Thyroid gland (tissue), 4 donors: ENCODE measurements around the gene ABHD1. TPM values are rescaled to one million over a fixed set of nuclear protein-coding genes. Genes with fewer than 3 reads are reported as not detected.

Source experiments
- DNase-seq, 2 donors: peaks; one replicate each; pipeline ENCODE4 v3.0.0-alpha.2; 2019
- H3K27ac ChIP-seq, 3 donors: fragments of 200-600 bp; sonication (generic); 1 replicate in 2 of 3; 2 replicates in 1 of 3; pipeline ENCODE4 v1.5.1; 2016 to 2019; ENCODE audit warnings: mild to moderate bottlenecking in 1 of 3, moderate library complexity in 1 of 3
- H3K27me3 ChIP-seq: fragments of 200-600 bp; sonication (generic); one replicate; pipeline ENCODE4 v1.5.1; 2019
- H3K36me3 ChIP-seq, 2 donors: fragments of 200-600 bp; sonication (generic); one replicate each; pipeline ENCODE4 v1.5.1; 2016 to 2019
- H3K4me1 ChIP-seq, 2 donors: fragments of 200-600 bp; sonication (generic); one replicate each; pipeline ENCODE4 v1.5.1; 2017 to 2019
- H3K4me3 ChIP-seq, 3 donors: fragments of 200-600 bp; sonication (generic); replicated peaks in 1 of 3; 1 replicate in 2 of 3; 2 replicates in 1 of 3; pipeline ENCODE4 v1.5.1; 2016; ENCODE audit warnings: mild to moderate bottlenecking in 1 of 3
- H3K9me3 ChIP-seq: fragments of 200-600 bp; sonication (generic); one replicate; pipeline ENCODE4 v1.5.1; 2017
- CTCF ChIP-seq, 6 experiments: fragments of 200-600 bp in 3 of 6; fragments of 450-650 bp in 3 of 6; sonication (generic) in 3 of 6; IDR thresholded peaks; one replicate each; pipeline ENCODE4 v1.5.1; 2016 to 2019; ENCODE audit warnings: antibody characterized with exemption in 6 of 6, mild to moderate bottlenecking in 2 of 6, inconsistent platforms in 1 of 6, moderate library complexity in 1 of 6
- POLR2A ChIP-seq, 2 donors: fragments of 450-650 bp; IDR thresholded peaks; one replicate each; pipeline ENCODE4 v1.6.1; 2017; ENCODE audit warnings: antibody characterized with exemption in 2 of 2, mild to moderate bottlenecking in 2 of 2, moderate library complexity in 1 of 2
- WGBS, 2 donors: methylation state at CpG; one replicate each; pipeline ENCODE4 v1.1.5; 2017; 5-methylcytosine and 5-hydroxymethylcytosine counted together
- intact Hi-C: fragments of 100-400 bp; cut with DNase I; formaldehyde crosslinking; loops from one replicate; pipeline ENCODE4 v1.15.1; 2023
- total RNA-seq, 4 donors: library from RNA; depleted of rRNA; stranded (reverse); fragments of >200 nt; gene quantifications; one replicate each; pipeline ENCODE4 v1.2.3, GENCODE V29; 2016

The ABHD1 gene
- total RNA-seq, 4 donors from 2014 or later: 0.44 to 1.1 (median 0.76) TPM

GRCh38 chr2:27152102-27152795 is 28.6 kb downstream of the ABHD1 start:
- intact Hi-C loops: no loop called here

GRCh38 chr2:27152796-27153464 is 29.3 kb downstream of the ABHD1 start:
- 76 to 96% methylated on average over 2 of the region's 2 CpGs for WGBS, 2 donors
- H3K36me3 ChIP-seq: no peaks in the 10 kb centered on the region
- no peak overlapping the region for H3K27ac ChIP-seq
- H3K4me3 ChIP-seq: no peak overlapping the region
- no peak for DNase-seq
- TF ChIP-seq POLR2A (IDR thresholded peaks at IDR 0.05) (no peak), CTCF (IDR thresholded peaks at IDR 0.05) (no peak)
- H3K4me1 ChIP-seq: no peaks in the 10 kb centered on the region
- intact Hi-C loops: no loop called here
- H3K27me3 ChIP-seq: no peaks in the 10 kb centered on the region
- H3K9me3 ChIP-seq: no peaks in the 10 kb centered on the region

More at GRCh38 chr2:27152102-27152795, 28.6 kb downstream of the ABHD1 start:
- H3K27me3 ChIP-seq: no peaks in the 10 kb centered on the region
- no peaks in the 10 kb centered on the region for H3K4me1 ChIP-seq
- TF ChIP-seq POLR2A (IDR thresholded peaks at IDR 0.05) (no peak), CTCF (IDR thresholded peaks at IDR 0.05) (no peak)
- no peak overlapping the region for H3K27ac ChIP-seq
- DNase-seq: no peak
- H3K9me3 ChIP-seq: no peaks in the 10 kb centered on the region
- no peak overlapping the region for H3K4me3 ChIP-seq
- 81 to 89% methylated on average over 7 to 8 of the region's 8 CpGs for WGBS, 2 donors
- no peaks in the 10 kb centered on the region for H3K36me3 ChIP-seq

- Histone ChIP-seq H3K27ac (no peak overlapping the region), H3K9me3 (no peaks in the 10 kb centered on the region), H3K27me3 (no peaks in the 10 kb centered on the region), H3K36me3 (no peaks in the 10 kb centered on the region), H3K4me1 (no peaks in the 10 kb centered on the region), H3K4me3 (no peak overlapping the region)
- no peak for DNase-seq
- intact Hi-C loops: no loop called here
- TF ChIP-seq POLR2A (IDR thresholded peaks at IDR 0.05) (no peak), CTCF (IDR thresholded peaks at IDR 0.05) (no peak)
- WGBS, 2 donors: 81 to 86% methylated on average over 6 of the region's 6 CpGs
Measured at GRCh38 chr2:27154488-27154887, 30.9 kb downstream of the ABHD1 start.

GRCh38 chr2:27155069-27155520 is 31.5 kb downstream of the ABHD1 start:
- intact Hi-C loops: no loop called here
- Histone ChIP-seq H3K36me3 (no peaks in the 10 kb centered on the region), H3K9me3 (no peaks in the 10 kb centered on the region), H3K27me3 (no peaks in the 10 kb centered on the region), H3K27ac (no peak overlapping the region), H3K4me1 (no peaks in the 10 kb centered on the region), H3K4me3 (no peak overlapping the region)
- no peak for DNase-seq
- 80 to 83% methylated on average over 9 of the region's 9 CpGs for WGBS, 2 donors
- no peak for TF ChIP-seq POLR2A (IDR thresholded peaks at IDR 0.05)
- TF ChIP-seq CTCF (IDR thresholded peaks at IDR 0.05): no peak

GRCh38 chr2:27158468-27158867 is 34.9 kb downstream of the ABHD1 start:
- DNase-seq: no peak
- WGBS, 2 donors: 37 to 50% methylated on average over 5 to 6 of the region's 6 CpGs
- intact Hi-C loops: no loop called here
- no peaks in the 10 kb centered on the region for H3K9me3 ChIP-seq
- H3K4me1 ChIP-seq: no peaks in the 10 kb centered on the region
- TF ChIP-seq POLR2A (IDR thresholded peaks at IDR 0.05) (no peak), CTCF (IDR thresholded peaks at IDR 0.05) (no peak)
- no peak overlapping the region for H3K4me3 ChIP-seq
- H3K27ac ChIP-seq: no peak overlapping the region
- no peaks in the 10 kb centered on the region for H3K27me3 ChIP-seq
- no peaks in the 10 kb centered on the region for H3K36me3 ChIP-seq
